Esophagus squamous epithelium (tissue), 4 donors: ENCODE measurements around the gene CDK16.

ENCODE experiments used
- POLR2A ChIP-seq, 4 donors: fragments of 450-650 bp; IDR thresholded peaks; one replicate each; pipeline ENCODE4 v1.6.1; 2017; ENCODE audit warnings: antibody characterized with exemption in 4 of 4, mild to moderate bottlenecking in 4 of 4, moderate library complexity in 3 of 4
- TF ChIP-seq, protein P1 (sequence below), 6 experiments: fragments of 450-650 bp in 4 of 6; fragments of 200-600 bp in 2 of 6; sonication (generic) in 2 of 6; IDR thresholded peaks; one replicate each; pipeline ENCODE4 v1.5.1; 2016 to 2019; ENCODE audit warnings: antibody characterized with exemption in 6 of 6, mild to moderate bottlenecking in 4 of 6, moderate library complexity in 4 of 6

DNA sequence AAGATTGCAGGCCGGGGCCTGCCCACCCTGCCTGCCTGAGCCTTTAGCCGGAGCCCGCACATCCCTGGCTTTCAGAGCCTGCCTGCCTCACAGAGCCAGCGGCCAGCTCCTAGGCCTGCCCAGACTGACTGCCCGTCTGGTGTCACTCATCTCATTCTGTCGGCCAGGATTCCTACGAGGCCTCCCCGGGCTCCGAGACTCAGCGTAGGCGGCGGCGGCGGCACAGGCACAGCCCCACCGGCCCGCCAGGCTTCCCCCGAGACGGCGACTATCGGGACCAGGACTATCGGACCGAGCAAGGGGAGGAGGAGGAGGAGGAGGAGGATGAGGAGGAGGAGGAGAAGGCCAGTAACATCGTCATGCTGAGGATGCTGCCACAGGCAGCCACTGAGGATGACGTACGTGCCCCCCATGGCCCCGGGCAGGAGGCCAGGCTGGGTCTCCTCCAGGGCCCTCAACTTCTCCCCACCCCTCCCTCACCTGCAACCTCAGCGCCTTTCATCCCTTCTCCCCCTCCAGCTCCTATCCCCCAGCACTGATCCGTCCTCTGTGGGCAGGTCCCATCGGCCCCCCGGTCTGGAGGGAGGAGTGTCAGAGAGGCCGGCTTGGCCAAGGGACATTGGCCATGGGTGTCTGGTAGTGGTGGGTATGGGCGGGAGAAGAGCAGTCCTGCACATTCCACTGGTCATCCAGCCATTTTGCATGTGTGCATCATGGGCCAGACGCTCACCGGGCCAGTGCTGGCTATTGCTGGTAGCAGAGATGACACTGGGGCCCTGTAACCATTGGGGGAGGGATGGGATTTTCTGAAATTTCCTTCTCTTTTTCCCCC lies 47.4 kb upstream of the CDK16 start:
- TF ChIP-seq, protein P1, sequence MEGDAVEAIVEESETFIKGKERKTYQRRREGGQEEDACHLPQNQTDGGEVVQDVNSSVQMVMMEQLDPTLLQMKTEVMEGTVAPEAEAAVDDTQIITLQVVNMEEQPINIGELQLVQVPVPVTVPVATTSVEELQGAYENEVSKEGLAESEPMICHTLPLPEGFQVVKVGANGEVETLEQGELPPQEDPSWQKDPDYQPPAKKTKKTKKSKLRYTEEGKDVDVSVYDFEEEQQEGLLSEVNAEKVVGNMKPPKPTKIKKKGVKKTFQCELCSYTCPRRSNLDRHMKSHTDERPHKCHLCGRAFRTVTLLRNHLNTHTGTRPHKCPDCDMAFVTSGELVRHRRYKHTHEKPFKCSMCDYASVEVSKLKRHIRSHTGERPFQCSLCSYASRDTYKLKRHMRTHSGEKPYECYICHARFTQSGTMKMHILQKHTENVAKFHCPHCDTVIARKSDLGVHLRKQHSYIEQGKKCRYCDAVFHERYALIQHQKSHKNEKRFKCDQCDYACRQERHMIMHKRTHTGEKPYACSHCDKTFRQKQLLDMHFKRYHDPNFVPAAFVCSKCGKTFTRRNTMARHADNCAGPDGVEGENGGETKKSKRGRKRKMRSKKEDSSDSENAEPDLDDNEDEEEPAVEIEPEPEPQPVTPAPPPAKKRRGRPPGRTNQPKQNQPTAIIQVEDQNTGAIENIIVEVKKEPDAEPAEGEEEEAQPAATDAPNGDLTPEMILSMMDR (IDR thresholded peaks at IDR 0.05) = no peak
- TF ChIP-seq POLR2A (IDR thresholded peaks at IDR 0.05) = no peak
